GM21737 (cell line): ENCODE measurements around the gene SLC25A20.
"Not testable (repeated sequence)": the region's sequence is repeated elsewhere in the genome, so short reads cannot be mapped to it uniquely, and the experiment has no call there.

Experiments
- ATAC-seq: cut with Tn5 transposase; IDR thresholded peaks from one replicate; pipeline ENCODE4 v1.9.1; 2021; ENCODE audit warnings: mild to moderate bottlenecking, moderate library complexity; ENCODE audit not compliant: unreplicated experiment

SLC25A20 gene

GRCh38 chr3:48898383-48899234, at the start of gene SLC25A20:
TSS of gene SLC25A20 (minus strand) at chr3:48898882. CDS start at chr3:48898794, 88 bp downstream.
- ATAC-seq: peak; percentile 88

- no peak for ATAC-seq
These were observed 47.3 kb upstream of the SLC25A20 start for GRCh38 chr3:48945891-48946549.

GRCh38 chr3:48945432-48945831, 46.8 kb upstream of the SLC25A20 start:
- no peak for ATAC-seq

- ATAC-seq: no peak
These were observed 40.0 kb upstream of the SLC25A20 start for GRCh38 chr3:48938689-48939088.

GRCh38 chr3:48938156-48938555, 39.5 kb upstream of the SLC25A20 start:
- no peak for ATAC-seq

GRCh38 chr3:48935530-48935929, 36.8 kb upstream of the SLC25A20 start:
- ATAC-seq: no peak

- no peak for ATAC-seq
These were observed 35.8 kb upstream of the SLC25A20 start for GRCh38 chr3:48934333-48934991.

- no peak for ATAC-seq
These were observed 33.4 kb upstream of the SLC25A20 start for GRCh38 chr3:48931944-48932580.

- ATAC-seq: no peak
These were observed 31.9 kb upstream of the SLC25A20 start for GRCh38 chr3:48930590-48930989.

GRCh38 chr3:48929358-48930035, 30.8 kb upstream of the SLC25A20 start:
- no peak for ATAC-seq

GRCh38 chr3:48928679-48929078, 30.0 kb upstream of the SLC25A20 start:
- no peak for ATAC-seq

- no peak for ATAC-seq
These were observed 29.2 kb upstream of the SLC25A20 start for GRCh38 chr3:48927928-48928327.

- ATAC-seq: no peak
These were observed 28.0 kb upstream of the SLC25A20 start for GRCh38 chr3:48926425-48927392.

- peak; percentile 15 for ATAC-seq
These were observed 20.8 kb upstream of the SLC25A20 start for GRCh38 chr3:48919215-48920138.

GRCh38 chr3:48918388-48919214, 19.9 kb upstream of the SLC25A20 start, which contains the start of gene ARIH2:
TSS of gene ARIH2 (plus strand) at chr3:48918842. CDS start at chr3:48927559, 8,717 bp downstream.
- ATAC-seq: peak; percentile 80

GRCh38 chr3:48915296-48915695, 16.6 kb upstream of the SLC25A20 start:
- no peak for ATAC-seq

- not testable (repeated sequence) for ATAC-seq
These were observed 8.3 kb upstream of the SLC25A20 start for GRCh38 chr3:48907026-48907425.
